GM12878 (cell line): Measurements from ENCODE around the gene ACTL8. TPM values are rescaled to one million over a fixed set of nuclear protein-coding genes. Genes with fewer than 3 reads are reported as not detected.

Experiments
- ATAC-seq: fragments of 200-7000 bp; cut with Tn5 transposase; 3 replicates; pipeline ENCODE4 v1.9.1; 2020; ENCODE audit warnings: mild to moderate bottlenecking, moderate library complexity
- BruUV-seq: library from RNA; stranded (reverse); fragments of 400-500 nt; replicated peaks from 2 replicates; lab custom pipeline; 2021; lab: Mats Ljungman, UMichigan
- CTCF ChIA-PET: fragments of 300-600 bp; sonication (Branson Sonifier 250); formaldehyde crosslinking; extraction: SDS; loops from one replicate; lab custom pipeline; 2021; ENCODE audit warnings: inconsistent platforms; lab: Yijun Ruan, JAX
- POLR2A ChIA-PET: fragments of 350-600 bp; formaldehyde crosslinking; extraction: SDS; loops from one replicate; lab custom pipeline; 2021; ENCODE audit warnings: inconsistent platforms; lab: Charles Lee
- RAD21 ChIA-PET: fragments of 300-600 bp; sonication (Branson Sonifier 250); formaldehyde crosslinking; loops from one replicate; lab custom pipeline; 2023; ENCODE audit warnings: antibody characterized with exemption; ENCODE audit not compliant: unreplicated experiment; lab: Charles Lee
- SMC1A ChIA-PET: fragments of 300-600 bp; sonication (Branson Sonifier 250); formaldehyde crosslinking; loops from one replicate; lab custom pipeline; 2023; ENCODE audit not compliant: unreplicated experiment, uncharacterized antibody; lab: Charles Lee
- DNase-seq: peaks from one replicate; pipeline ENCODE4 v3.0.0-alpha.2; 2011; ENCODE audit warnings: low read depth, low spot score
- FAIRE-seq: peaks from 3 replicates; lab custom pipeline; 2011; peaks lifted over from hg19 to GRCh38; lab: Jason Lieb, UNC
- H2AFZ ChIP-seq: 2 replicates; pipeline ENCODE4 v1.6.0; 2011; ENCODE audit warnings: low read depth, low read length, control low read depth; ENCODE audit not compliant: control insufficient read depth
- H3K27ac ChIP-seq: 2 replicates; pipeline ENCODE4 v1.5.1; 2011; ENCODE audit warnings: control low read depth; ENCODE audit not compliant: control insufficient read depth, insufficient read depth
- H3K27me3 ChIP-seq, 2 experiments: replicated peaks in 1 of 2; 2 replicates each; pipeline versions ENCODE4 v1.6.0 to v1.6.1; 2011; ENCODE audit warnings: low read length in 1 of 2; ENCODE audit not compliant: control insufficient read depth in 2 of 2, insufficient read depth in 2 of 2
- H3K36me3 ChIP-seq, 2 experiments: 2 replicates each; pipeline ENCODE4 v1.5.1; 2011; ENCODE audit warnings: low read length in 1 of 2; ENCODE audit not compliant: control insufficient read depth in 2 of 2, insufficient read depth in 2 of 2
- H3K4me1 ChIP-seq: 2 replicates; pipeline ENCODE4 v1.6.1; 2011; ENCODE audit warnings: mild to moderate bottlenecking, low read length, moderate library complexity, mixed read lengths; ENCODE audit not compliant: control insufficient read depth, insufficient read depth
- H3K4me2 ChIP-seq: 2 replicates; pipeline ENCODE4 v1.6.0; 2011; ENCODE audit warnings: control low read depth; ENCODE audit not compliant: control insufficient read depth, insufficient read depth
- H3K4me3 ChIP-seq: fragments of 200-600 bp; sonication (generic); 2 replicates; pipeline ENCODE4 v1.5.1; 2016
- H3K79me2 ChIP-seq: 2 replicates; pipeline ENCODE4 v1.6.0; 2011; ENCODE audit warnings: low read length; ENCODE audit not compliant: control insufficient read depth, insufficient read depth
- H3K9ac ChIP-seq: 2 replicates; pipeline ENCODE4 v1.8.0; 2011; ENCODE audit warnings: low read length, control low read depth, mixed read lengths; ENCODE audit not compliant: control insufficient read depth, insufficient read depth
- H3K9me3 ChIP-seq: replicated peaks from 3 replicates; pipeline ENCODE4 v1.5.1; 2011; ENCODE audit warnings: mild to moderate bottlenecking, low read length; ENCODE audit not compliant: control insufficient read depth, insufficient read depth
- H4K20me1 ChIP-seq: 2 replicates; pipeline ENCODE4 v1.6.0; 2011; ENCODE audit not compliant: control insufficient read depth, insufficient read depth
- E2F8 ChIP-seq: fragments of 450-650 bp; IDR thresholded peaks from 2 replicates; pipeline ENCODE4 v1.6.1; 2018; ENCODE audit warnings: mild to moderate bottlenecking, low read depth, moderate library complexity; ENCODE audit not compliant: partially characterized antibody
- MLLT1 ChIP-seq: fragments of 450-650 bp; IDR thresholded peaks from 2 replicates; pipeline ENCODE4 v1.6.1; 2016; ENCODE audit warnings: mild to moderate bottlenecking
- PAX5 ChIP-seq: IDR thresholded peaks from 2 replicates; pipeline ENCODE4 v1.6.1; 2011; ENCODE audit warnings: low read depth, low read length, borderline replicate concordance
- PBX3 ChIP-seq: IDR thresholded peaks from 2 replicates; pipeline ENCODE4 v1.6.1; 2011; ENCODE audit warnings: mild to moderate bottlenecking, low read depth, low read length, moderate library complexity; ENCODE audit not compliant: insufficient replicate concordance
- POLR2AphosphoS5 ChIP-seq: IDR thresholded peaks from 2 replicates; pipeline ENCODE4 v1.6.1; 2011; ENCODE audit warnings: mild to moderate bottlenecking, low read length, inconsistent platforms
- RBBP5 ChIP-seq: fragments of 200-600 bp; sonication (generic); conservative IDR thresholded peaks from 2 replicates; pipeline ENCODE4 v1.6.1; 2016
- RELB ChIP-seq: fragments of 450-650 bp; IDR thresholded peaks from 2 replicates; pipeline ENCODE4 v1.6.1; 2017; ENCODE audit warnings: low read depth, mild to moderate bottlenecking, moderate library complexity
- SIN3A ChIP-seq: IDR thresholded peaks from 2 replicates; pipeline ENCODE4 v1.6.1; 2012; ENCODE audit warnings: low read depth, low read length, improper control_type of control experiment
- SRF ChIP-seq, 2 experiments: IDR thresholded peaks; 2 replicates each; pipeline ENCODE4 v1.6.1; 2011; ENCODE audit warnings: low read depth in 2 of 2, low read length in 2 of 2, mild to moderate bottlenecking in 1 of 2, moderate library complexity in 1 of 2
- ZBTB11 ChIP-seq: fragments of 450-650 bp; formaldehyde crosslinking; IDR thresholded peaks from 2 replicates; pipeline ENCODE4 v1.5.0; 2022; ENCODE audit warnings: mild to moderate bottlenecking, missing genetic modification characterization
- WGBS: methylation state at CpG from one replicate; pipeline ENCODE4 v1.1.6; 2016; ENCODE audit warnings: low lambda C conversion rate; ENCODE audit not compliant: insufficient replicate concordance, insufficient coverage; ENCODE audit errors: missing lambda C conversion rate; 5-methylcytosine and 5-hydroxymethylcytosine counted together
- in situ Hi-C: fragments of 300-500 bp; cut with MboI; formaldehyde crosslinking; loops from 9 replicates; pipeline ENCODE4 v1.14.3; 2018; ENCODE audit warnings: mixed read lengths
- intact Hi-C: fragments of 100-400 bp; cut with micrococcal nuclease; formaldehyde crosslinking; loops from one replicate; pipeline ENCODE4 v1.14.2; 2022; ENCODE audit not compliant: unreplicated experiment
- polyA plus RNA-seq, 11 experiments: library from polyadenylated mRNA; depleted of rRNA in 4 of 11; unstranded in 6 of 11; stranded (reverse) in 5 of 11; fragments of >200 nt; fragmentation: Nextera tagmentation in 4 of 11; fragmentation: Illumina TruSeq in 1 of 11; extraction: Ambion mirVana in 4 of 11; extraction: Trizol in 1 of 11; gene quantifications; 1 replicate in 1 of 11; 2 replicates in 10 of 11; pipeline versions ENCODE4 v1.2.1 to v1.2.3, GENCODE V29; 2011 to 2016; ENCODE audit warnings: inconsistent platforms in 2 of 11, missing spikeins in 2 of 11, low read depth in 1 of 11
- total RNA-seq, 4 experiments: library from RNA; depleted of rRNA in 3 of 4; stranded (reverse); fragments of >200 nt in 3 of 4; fragmentation: Illumina TruSeq in 1 of 4; extraction: Trizol in 1 of 4; gene quantifications; 2 replicates each; pipeline versions ENCODE4 v1.2.1 to v1.2.3, GENCODE V29; 2013 to 2021

ACTL8 gene
- total and polyA plus RNA-seq, 10 of the 15 experiments (the other 5 are each of a cell fraction or from before 2014, with no cell fraction given), result 0.05 to 0.27 TPM; not detected in 8

- Histone ChIP-seq H3K79me2 (no peaks in the 10 kb centered on the region), H3K4me3 (no peak overlapping the region), H3K27me3 (no peaks in the 10 kb centered on the region; a peak in 1 of 4 replicates), H3K36me3 (no peaks in the 10 kb centered on the region), H3K27ac (no peak overlapping the region), H3K9me3 (no peaks in the 10 kb centered on the region), H3K4me2 (no peak overlapping the region), H2AFZ (no peak overlapping the region), H3K4me1 (no peaks in the 10 kb centered on the region), H3K9ac (no peak overlapping the region), H4K20me1 (no peaks in the 10 kb centered on the region)
- no peak for ATAC-seq
- RAD21 ChIA-PET, result no interaction called here
- in situ Hi-C loops (no loop called here), intact Hi-C loops (no loop called here)
- DNase-seq, result no peak
- CTCF ChIA-PET, result no interaction called here
- POLR2A ChIA-PET, result no interaction called here
- SMC1A ChIA-PET, result no interaction called here
- FAIRE-seq, result no peak
- WGBS, result 18% methylated on average over 7 of the region's 7 CpGs
- no TSS peak for BruUV-seq
- TF ChIP-seq PBX3 (no peak), SRF (IDR thresholded peaks at IDR 0.05; ENCODE audit: low read depth in 2 of 2, low read length in 2 of 2) (no peak), RELB (no peak), SIN3A (no peak), PAX5 (no peak), POLR2AphosphoS5 (no peak), ZBTB11 (CRISPR knock-in tag) (no peak), MLLT1 (no peak), E2F8 (no peak), RBBP5 (no peak)
Measured at GRCh38 chr1:17856496-17857108, 101.5 kb downstream of the ACTL8 start.
